Astrocyte of the cerebellum (primary cell): Measurements from ENCODE around the gene EFCAB5.

ENCODE experiments used
- DNase-seq: peaks from one replicate; pipeline ENCODE4 v3.0.0-alpha.2; 2011; ENCODE audit warnings: low read depth
- H3K4me3 ChIP-seq: 2 replicates; pipeline ENCODE4 v1.5.1; 2011; ENCODE audit warnings: mild to moderate bottlenecking, low read depth, low read length, moderate library complexity
- in situ Hi-C: cut with HindIII; loops from 2 replicates; pipeline ENCODE4 v1.10.0; 2017; ENCODE audit warnings: low sequenced_read_pairs
- TF ChIP-seq, protein P1 (sequence below): IDR thresholded peaks from 2 replicates; pipeline ENCODE4 v1.5.1; 2012; ENCODE audit warnings: low read length, low read depth, moderate library complexity, mild to moderate bottlenecking; ENCODE audit errors: missing control alignments

EFCAB5 gene

GRCh38 chr17:29958947-29959657 lies 17.7 kb downstream of the EFCAB5 start:
- TF ChIP-seq, protein P1, sequence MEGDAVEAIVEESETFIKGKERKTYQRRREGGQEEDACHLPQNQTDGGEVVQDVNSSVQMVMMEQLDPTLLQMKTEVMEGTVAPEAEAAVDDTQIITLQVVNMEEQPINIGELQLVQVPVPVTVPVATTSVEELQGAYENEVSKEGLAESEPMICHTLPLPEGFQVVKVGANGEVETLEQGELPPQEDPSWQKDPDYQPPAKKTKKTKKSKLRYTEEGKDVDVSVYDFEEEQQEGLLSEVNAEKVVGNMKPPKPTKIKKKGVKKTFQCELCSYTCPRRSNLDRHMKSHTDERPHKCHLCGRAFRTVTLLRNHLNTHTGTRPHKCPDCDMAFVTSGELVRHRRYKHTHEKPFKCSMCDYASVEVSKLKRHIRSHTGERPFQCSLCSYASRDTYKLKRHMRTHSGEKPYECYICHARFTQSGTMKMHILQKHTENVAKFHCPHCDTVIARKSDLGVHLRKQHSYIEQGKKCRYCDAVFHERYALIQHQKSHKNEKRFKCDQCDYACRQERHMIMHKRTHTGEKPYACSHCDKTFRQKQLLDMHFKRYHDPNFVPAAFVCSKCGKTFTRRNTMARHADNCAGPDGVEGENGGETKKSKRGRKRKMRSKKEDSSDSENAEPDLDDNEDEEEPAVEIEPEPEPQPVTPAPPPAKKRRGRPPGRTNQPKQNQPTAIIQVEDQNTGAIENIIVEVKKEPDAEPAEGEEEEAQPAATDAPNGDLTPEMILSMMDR = no peak
- in situ Hi-C loops = no loop called here
- no peak overlapping the region for H3K4me3 ChIP-seq
- no peak for DNase-seq

DNA sequence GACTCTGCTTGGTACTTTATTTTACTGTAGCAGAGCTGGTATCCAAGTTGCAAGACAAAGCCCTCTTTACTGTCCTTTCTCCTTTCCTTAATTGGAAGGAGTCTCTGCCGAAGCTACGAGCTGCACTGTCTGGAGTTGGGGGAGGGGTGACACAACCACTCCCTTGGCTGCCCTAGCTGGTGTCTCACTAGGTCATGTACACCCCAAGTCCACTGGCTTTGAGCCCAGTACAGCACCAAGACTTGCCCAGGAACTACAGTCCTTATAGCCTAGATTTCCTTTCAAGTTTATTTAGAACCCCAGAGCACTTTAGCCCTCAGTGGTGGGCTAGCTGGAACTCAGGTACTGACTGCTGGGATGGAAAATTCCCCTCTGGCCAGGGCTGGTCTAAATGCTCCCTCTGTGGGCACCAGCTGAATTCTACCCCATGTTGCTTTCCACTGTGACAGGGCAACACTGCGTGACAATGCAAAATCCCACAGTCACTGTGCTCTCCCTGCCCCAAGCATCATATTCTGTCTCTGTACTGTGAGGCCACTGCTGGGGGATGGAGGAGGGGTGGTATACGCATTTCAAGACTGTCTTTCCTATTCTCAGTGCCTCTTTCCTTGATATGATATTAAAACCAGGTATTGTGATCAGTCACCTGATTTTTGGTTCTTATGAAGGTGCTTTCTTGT lies 18.4 kb downstream of the EFCAB5 start:
- no peak for DNase-seq
- no peak overlapping the region for H3K4me3 ChIP-seq
- in situ Hi-C loops = no loop called here
- TF ChIP-seq, protein P1 = no peak

DNA sequence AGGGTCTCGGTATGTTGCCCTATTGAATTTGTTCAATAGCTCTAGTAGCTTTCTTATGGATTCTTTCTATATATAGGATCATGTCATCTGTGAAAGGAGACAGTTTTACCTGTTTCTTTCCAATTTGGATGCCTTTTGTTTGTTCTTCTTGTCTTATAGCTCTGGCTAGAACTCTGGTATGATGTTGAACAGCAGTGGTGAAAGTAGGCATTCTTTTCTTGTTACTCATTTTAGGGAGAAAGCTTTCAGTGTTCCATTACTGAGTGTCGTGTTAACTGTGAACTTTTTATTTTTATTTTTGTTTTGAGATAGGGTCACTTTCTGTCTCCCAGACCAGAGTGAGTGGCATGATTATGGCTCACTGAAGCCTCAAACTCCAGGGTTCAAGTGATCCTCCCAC lies 21.2 kb downstream of the EFCAB5 start:
- H3K4me3 ChIP-seq = no peak overlapping the region
- in situ Hi-C loops = no loop called here
- DNase-seq = no peak
- TF ChIP-seq, protein P1 = no peak

DNA sequence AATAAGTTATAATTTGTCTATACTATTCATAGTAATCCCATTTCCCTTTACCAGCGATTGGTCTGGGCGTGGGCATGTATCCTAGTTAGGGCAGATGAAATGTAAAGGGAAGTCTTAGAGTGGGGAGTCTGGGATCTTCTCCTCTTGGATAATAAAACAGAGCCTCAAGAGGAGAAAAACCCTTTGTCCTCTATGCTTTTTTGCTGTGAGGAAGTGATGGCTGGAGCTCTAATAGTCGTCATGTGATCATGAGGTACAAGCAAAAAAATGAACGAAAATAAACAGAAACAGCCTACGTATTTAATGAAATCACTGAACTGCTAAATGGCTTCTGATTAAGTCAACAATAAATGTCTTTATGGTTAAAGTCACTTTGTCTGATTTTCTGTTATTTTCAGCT lies 26.8 kb downstream of the EFCAB5 start:
- in situ Hi-C loops = no loop called here
- TF ChIP-seq, protein P1 = no peak
- DNase-seq = no peak

GRCh38 chr17:29972277-29972676 lies 30.8 kb downstream of the EFCAB5 start:
- in situ Hi-C loops = no loop called here
- TF ChIP-seq, protein P1 = no peak
- H3K4me3 ChIP-seq = no peak overlapping the region
- DNase-seq = no peak

More for the DNA sequence above, 26.8 kb downstream of the EFCAB5 start:
- no peak overlapping the region for H3K4me3 ChIP-seq

- H3K4me3 ChIP-seq = no peak overlapping the region
- TF ChIP-seq, protein P1 = no peak
- DNase-seq = no peak
- in situ Hi-C loops = no loop called here
These were observed 31.6 kb downstream of the EFCAB5 start for GRCh38 chr17:29973005-29973404.
